ENCODE results near the gene CPSF3.

GRCh38 chr2:9471206-9471605 is 47.8 kb downstream of the CPSF3 start:
- TF ChIP-seq CTCF (IDR thresholded peaks at IDR 0.05; ENCODE audit: insufficient read depth, low read length, poor library complexity, severe bottlenecking): no peak
- no peak for TF ChIP-seq EZH2phosphoT487 (conservative IDR thresholded peaks at IDR 0.05; ENCODE audit: low read length)
